Testis (tissue), 3 donors: ENCODE measurements around the gene PCDHGB6. TPM values are rescaled to one million over a fixed set of nuclear protein-coding genes. Genes with fewer than 3 reads are reported as not detected.
"Not testable (repeated sequence)": the region's sequence is repeated elsewhere in the genome, so short reads cannot be mapped to it uniquely, and the experiment has no call there.

ENCODE experiments used
- DNase-seq: peaks from one replicate; pipeline ENCODE4 v3.0.0-alpha.2; 2019
- H3K27ac ChIP-seq, 2 donors: fragments of 200-600 bp; sonication (generic); one replicate each; pipeline ENCODE4 v1.5.1; 2019
- H3K27me3 ChIP-seq: fragments of 200-600 bp; sonication (generic); one replicate; pipeline ENCODE4 v1.5.1; 2019
- H3K36me3 ChIP-seq: fragments of 200-600 bp; sonication (generic); one replicate; pipeline ENCODE4 v1.5.1; 2017; ENCODE audit warnings: low read depth; ENCODE audit errors: missing control alignments
- H3K4me1 ChIP-seq: fragments of 200-600 bp; sonication (generic); one replicate; pipeline ENCODE4 v1.5.1; 2019
- H3K4me3 ChIP-seq, 2 donors: fragments of 200-600 bp; sonication (generic); one replicate each; pipeline ENCODE4 v1.5.1; 2017 to 2019
- H3K9me3 ChIP-seq: fragments of 200-600 bp; sonication (generic); one replicate; pipeline ENCODE4 v1.5.1; 2017
- CTCF ChIP-seq, 3 experiments: fragments of 450-650 bp in 2 of 3; fragments of 200-600 bp in 1 of 3; sonication (generic) in 1 of 3; IDR thresholded peaks; one replicate each; pipeline ENCODE4 v1.5.1; 2016 to 2019; ENCODE audit warnings: antibody characterized with exemption in 3 of 3, mild to moderate bottlenecking in 2 of 3, moderate library complexity in 1 of 3
- POLR2A ChIP-seq: fragments of 450-650 bp; IDR thresholded peaks from one replicate; pipeline ENCODE4 v1.6.1; 2017; ENCODE audit warnings: antibody characterized with exemption, mild to moderate bottlenecking, moderate library complexity
- WGBS, 2 donors: methylation state at CpG; one replicate each; pipeline ENCODE4 v1.1.5; 2018; 5-methylcytosine and 5-hydroxymethylcytosine counted together
- intact Hi-C: fragments of 100-400 bp; cut with DNase I; formaldehyde crosslinking; loops from one replicate; pipeline ENCODE4 v1.15.1; 2023; ENCODE audit warnings: low total_unique reads
- polyA plus RNA-seq: library from polyadenylated mRNA; stranded (reverse); fragments of 350-450 nt; fragmentation: Illumina TruSeq; extraction: RNeasy Lipid Tissue Mini Kit (QIAGEN cat#74804); gene quantifications from one replicate; pipeline ENCODE4 v1.2.3, GENCODE V29; 2014; ENCODE audit warnings: low read depth, low replicate concordance; ENCODE audit not compliant: insufficient read depth
- total RNA-seq, 2 donors: library from RNA; depleted of rRNA; stranded (reverse); fragments of >200 nt; gene quantifications; one replicate each; pipeline ENCODE4 v1.2.3, GENCODE V29; 2016

PCDHGB6 gene
- total and polyA plus RNA-seq, 3 donors from 2014 or later, result 2.1 to 12.6 (median 9.9) TPM

GRCh38 chr5:141417494-141418172, 9.8 kb downstream of the PCDHGB6 start, which contains the start of gene PCDHGB7:
Gene PCDHGB7 (plus strand): TSS chr5:141417677. CDS start chr5:141417860, 183 bp downstream.
- H3K9me3 ChIP-seq, H3K4me1 ChIP-seq, H3K36me3 ChIP-seq, intact Hi-C loops, H3K27me3 ChIP-seq: not testable (repeated sequence)
- H3K4me3 ChIP-seq, result peak within 1 kb of the TSS; percentile 39 to 59
- peak; percentile 89 for DNase-seq
- peak; percentile 55 to 82 (median 69) for TF ChIP-seq CTCF (IDR thresholded peaks at IDR 0.05)
- H3K27ac ChIP-seq, result peak within 1 kb of the TSS in 1 of 2 donors; percentile 47
- 9 to 11% methylated on average over 22 to 47 of the region's 47 CpGs for WGBS, 2 donors

- TF ChIP-seq POLR2A, result no peak
- TF ChIP-seq CTCF (IDR thresholded peaks at IDR 0.05), result no peak
- DNase-seq, result no peak
- intact Hi-C loops, result no loop called here
- Histone ChIP-seq H3K36me3 (no peaks in the 10 kb centered on the region), H3K27ac (no peak overlapping the region), H3K4me3 (peak overlapping the region in 1 of 2 donors; percentile 15), H3K9me3 (no peaks in the 10 kb centered on the region), H3K27me3 (no peaks in the 10 kb centered on the region), H3K4me1 (peaks cover 3% of the 10 kb centered on the region)
- WGBS, 2 donors, result 24% methylated on average over 74 of the region's 74 CpGs; no CpG with 5 or more reads in 1 of the 2 donors
Measured at GRCh38 chr5:141419074-141419880, 11.5 kb downstream of the PCDHGB6 start.

- WGBS, 2 donors, result 17 to 20% methylated on average over 37 to 42 of the region's 42 CpGs
- Histone ChIP-seq H3K27me3 (no peaks in the 10 kb centered on the region), H3K36me3 (no peaks in the 10 kb centered on the region), H3K4me1 (peaks cover 3% of the 10 kb centered on the region), H3K9me3 (no peaks in the 10 kb centered on the region), H3K4me3 (peak within 1 kb of the TSS; percentile 26 to 27), H3K27ac (no peak within 1 kb of the TSS)
- peak; percentile 73 for DNase-seq
- intact Hi-C loops, result loop anchor here (10.0 kb wide), 1 partner anchor 104 kb away; no protein-coding TSS in a partner anchor
- no peak for TF ChIP-seq POLR2A
- peak; percentile 17 to 51 (median 23) for TF ChIP-seq CTCF (IDR thresholded peaks at IDR 0.05)
Measured at GRCh38 chr5:141420855-141421488, 13.2 kb downstream of the PCDHGB6 start, which contains the start of gene PCDHGA11. Gene PCDHGA11 (plus strand): TSS chr5:141421051. CDS start chr5:141421228, 177 bp downstream.

GRCh38 chr5:141421489-141421855, 13.7 kb downstream of the PCDHGB6 start:
- 15 to 17% methylated on average over 13 of the region's 13 CpGs for WGBS, 2 donors
- DNase-seq, result no peak
- peak overlapping the region; percentile 26 to 27 for H3K4me3 ChIP-seq
- H3K9me3 ChIP-seq, result no peaks in the 10 kb centered on the region
- peaks cover 3% of the 10 kb centered on the region for H3K4me1 ChIP-seq
- no peak overlapping the region for H3K27ac ChIP-seq
- no peaks in the 10 kb centered on the region for H3K27me3 ChIP-seq
- no peaks in the 10 kb centered on the region for H3K36me3 ChIP-seq
- TF ChIP-seq POLR2A (no peak), CTCF (IDR thresholded peaks at IDR 0.05) (no peak)
- intact Hi-C loops, result loop anchor here (10.0 kb wide), 1 partner anchor 103 kb away; no protein-coding TSS in a partner anchor
